HepG2 (cell line): ENCODE measurements around the gene SH2D5. TPM values are rescaled to one million over a fixed set of nuclear protein-coding genes. Genes with fewer than 3 reads are reported as not detected.

Experiments used
- EHMT2 ChIP-seq: fragments of 200-600 bp; sonication (generic); IDR thresholded peaks from 2 replicates; pipeline ENCODE4 v1.7.0; 2017; ENCODE audit warnings: antibody characterized with exemption, low read depth, low read length, borderline replicate concordance
- HCFC1 ChIP-seq: fragments of 150-350 bp; IDR thresholded peaks from 2 replicates; pipeline ENCODE4 v1.6.1; 2014; ENCODE audit warnings: low read depth, low read length
- KAT8 ChIP-seq: IDR thresholded peaks from 2 replicates; pipeline ENCODE4 v1.6.1; 2016; ENCODE audit warnings: missing genetic modification reagents, missing compliant biosample characterization
- KDM3A ChIP-seq: IDR thresholded peaks from 2 replicates; pipeline ENCODE4 v1.6.1; 2018; ENCODE audit warnings: low read depth, missing compliant biosample characterization
- MBD4 ChIP-seq: IDR thresholded peaks from 2 replicates; pipeline ENCODE4 v1.6.1; 2012; ENCODE audit warnings: low read length, inconsistent platforms, borderline replicate concordance
- MTA1 ChIP-seq: sonication (generic); formaldehyde crosslinking; IDR thresholded peaks from 2 replicates; pipeline ENCODE4 v1.4.0; 2020; ENCODE audit warnings: missing genetic modification reagents, mild to moderate bottlenecking, borderline replicate concordance
- MTF1 ChIP-seq: sonication (generic); formaldehyde crosslinking; IDR thresholded peaks from 2 replicates; pipeline ENCODE4 v1.5.0; 2020; ENCODE audit warnings: missing genetic modification reagents
- RCOR2 ChIP-seq: IDR thresholded peaks from 2 replicates; pipeline ENCODE4 v1.6.1; 2016; ENCODE audit warnings: missing biosample characterization, missing genetic modification reagents
- RFX1 ChIP-seq: fragments of 450-650 bp; IDR thresholded peaks from 2 replicates; pipeline ENCODE4 v1.6.1; 2017
- ZNF143 ChIP-seq: sonication (generic); formaldehyde crosslinking; IDR thresholded peaks from 2 replicates; pipeline ENCODE4 v1.4.0; 2020; ENCODE audit warnings: missing genetic modification reagents
- ZNF251 ChIP-seq: sonication (generic); formaldehyde crosslinking; IDR thresholded peaks from 2 replicates; pipeline ENCODE4 v1.9.0; 2021; ENCODE audit warnings: mild to moderate bottlenecking, missing genetic modification reagents
- ZNF350 ChIP-seq: sonication (generic); formaldehyde crosslinking; IDR thresholded peaks from 2 replicates; pipeline ENCODE4 v1.4.0; 2020; ENCODE audit warnings: mild to moderate bottlenecking, low read depth, missing genetic modification reagents, borderline replicate concordance
- ZNF484 ChIP-seq: sonication (generic); formaldehyde crosslinking; IDR thresholded peaks from 2 replicates; pipeline ENCODE4 v1.5.1; 2020; ENCODE audit warnings: mild to moderate bottlenecking, low read depth, missing genetic modification reagents, borderline replicate concordance
- polyA plus RNA-seq, 8 experiments: library from polyadenylated mRNA; depleted of rRNA in 3 of 8; stranded (reverse) in 7 of 8; unstranded in 1 of 8; fragments of >200 nt; fragmentation: Illumina TruSeq in 4 of 8; extraction: Trizol in 4 of 8; gene quantifications; 2 replicates each; pipeline versions ENCODE4 v1.2.1 to v1.2.3, GENCODE V29; 2011 to 2016; ENCODE audit warnings: low read depth in 4 of 8, missing spikeins in 1 of 8, mixed read lengths in 1 of 8; ENCODE audit not compliant: insufficient read depth in 1 of 8
- total RNA-seq, 5 experiments: library from RNA; depleted of rRNA; stranded (reverse); fragments of >200 nt; fragmentation: Illumina TruSeq; extraction: Trizol; gene quantifications; 2 replicates each; pipeline ENCODE4 v1.2.3, GENCODE V29; 2016; ENCODE audit warnings: low read depth in 1 of 5
- TF ChIP-seq, protein P1 (sequence below): sonication (generic); formaldehyde crosslinking; IDR thresholded peaks from 2 replicates; pipeline ENCODE4 v1.5.1; 2020; ENCODE audit warnings: mild to moderate bottlenecking, missing genetic modification reagents, borderline replicate concordance
- TF ChIP-seq, protein P2 (sequence below): sonication (generic); formaldehyde crosslinking; IDR thresholded peaks from 2 replicates; pipeline ENCODE4 v1.8.1; 2023; ENCODE audit warnings: missing genetic modification reagents, mild to moderate bottlenecking, borderline replicate concordance
- TF ChIP-seq, protein P3 (sequence below): sonication (generic); formaldehyde crosslinking; IDR thresholded peaks from 2 replicates; pipeline ENCODE4 v1.5.1; 2020; ENCODE audit warnings: mild to moderate bottlenecking, missing genetic modification reagents, moderate library complexity
- TF ChIP-seq, protein P4 (sequence below): sonication (generic); formaldehyde crosslinking; IDR thresholded peaks from 2 replicates; pipeline ENCODE4 v1.4.0; 2020; ENCODE audit warnings: missing genetic modification reagents
- TF ChIP-seq, protein P5 (sequence below): IDR thresholded peaks from 2 replicates; pipeline ENCODE4 v1.6.1; 2016; ENCODE audit warnings: control low read depth
- TF ChIP-seq, protein P6 (sequence below): IDR thresholded peaks from 2 replicates; pipeline ENCODE4 v1.6.1; 2016; ENCODE audit warnings: missing compliant biosample characterization, missing genetic modification reagents, borderline replicate concordance

Gene SH2D5
- total and polyA plus RNA-seq, 2 of the 13 experiments (the other 11 are each of a cell fraction or from before 2014, with no cell fraction given), result 1.2 to 3.4 TPM

DNA sequence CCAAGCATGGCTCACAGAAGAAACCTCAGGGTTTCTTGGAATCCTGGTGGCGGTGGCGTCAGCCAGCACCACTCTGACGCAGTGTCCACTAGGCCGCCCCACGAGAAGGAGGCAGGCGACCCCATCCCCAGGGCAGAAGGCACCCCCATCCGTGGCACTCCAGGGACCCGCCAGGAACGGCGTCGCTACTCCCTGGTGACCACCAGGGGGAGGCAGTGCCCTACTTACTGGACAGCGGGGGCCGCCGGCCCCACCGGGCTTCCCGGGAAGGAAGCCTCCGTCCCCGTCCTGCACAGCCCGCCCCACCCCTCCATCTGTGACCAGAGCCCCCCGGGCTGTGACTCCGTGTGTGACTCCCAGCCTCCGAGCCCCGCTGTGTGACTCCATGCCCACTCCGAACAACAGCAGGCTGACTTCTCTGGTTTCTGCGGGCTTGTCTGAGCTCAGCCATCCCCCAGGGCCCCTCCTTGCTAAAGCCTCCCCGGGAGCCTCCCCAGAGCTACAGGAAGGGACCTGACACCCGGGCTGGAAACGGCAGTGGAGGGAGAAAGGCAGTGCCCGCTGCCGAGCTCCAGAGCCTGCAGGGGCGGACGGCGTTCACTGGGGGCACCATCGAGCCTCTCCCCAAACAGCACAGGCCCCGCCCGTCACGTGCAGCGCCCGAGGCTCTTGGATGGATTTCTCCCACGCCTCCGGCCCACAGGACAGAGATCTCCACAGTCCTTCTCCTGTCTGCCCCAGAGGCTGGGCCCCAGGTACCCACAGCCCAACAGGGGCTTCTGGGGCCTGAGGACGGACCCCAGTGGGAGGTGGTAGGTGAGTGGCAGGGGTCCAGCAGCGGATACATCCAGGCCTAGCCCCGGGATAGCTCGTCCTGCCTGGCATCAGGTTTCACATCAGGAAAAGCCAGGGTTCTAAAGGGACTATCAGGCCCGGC lies 35.8 kb downstream of the SH2D5 start (continued):
- TF ChIP-seq, protein P1, sequence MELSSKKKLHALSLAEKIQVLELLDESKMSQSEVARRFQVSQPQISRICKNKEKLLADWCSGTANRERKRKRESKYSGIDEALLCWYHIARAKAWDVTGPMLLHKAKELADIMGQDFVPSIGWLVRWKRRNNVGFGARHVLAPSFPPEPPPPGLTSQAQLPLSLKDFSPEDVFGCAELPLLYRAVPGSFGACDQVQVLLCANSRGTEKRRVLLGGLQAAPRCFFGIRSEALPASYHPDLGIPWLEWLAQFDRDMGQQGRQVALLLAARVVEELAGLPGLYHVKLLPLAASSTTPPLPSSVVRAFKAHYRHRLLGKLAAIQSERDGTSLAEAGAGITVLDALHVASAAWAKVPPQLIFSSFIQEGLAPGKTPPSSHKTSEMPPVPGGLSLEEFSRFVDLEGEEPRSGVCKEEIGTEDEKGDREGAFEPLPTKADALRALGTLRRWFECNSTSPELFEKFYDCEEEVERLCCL (CRISPR knock-in tag), result no peak
- peak; percentile 53 for TF ChIP-seq ZNF350
- no peak for TF ChIP-seq ZNF484 (CRISPR knock-in tag)
- no peak for TF ChIP-seq HCFC1
- peak; percentile 25; the same call in 1 of the 2 replicates for TF ChIP-seq MTA1 (CRISPR knock-in tag)
- no peak for TF ChIP-seq ZNF251
- TF ChIP-seq, protein P2, sequence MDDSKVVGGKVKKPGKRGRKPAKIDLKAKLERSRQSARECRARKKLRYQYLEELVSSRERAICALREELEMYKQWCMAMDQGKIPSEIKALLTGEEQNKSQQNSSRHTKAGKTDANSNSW, result no peak
- TF ChIP-seq, protein P3, sequence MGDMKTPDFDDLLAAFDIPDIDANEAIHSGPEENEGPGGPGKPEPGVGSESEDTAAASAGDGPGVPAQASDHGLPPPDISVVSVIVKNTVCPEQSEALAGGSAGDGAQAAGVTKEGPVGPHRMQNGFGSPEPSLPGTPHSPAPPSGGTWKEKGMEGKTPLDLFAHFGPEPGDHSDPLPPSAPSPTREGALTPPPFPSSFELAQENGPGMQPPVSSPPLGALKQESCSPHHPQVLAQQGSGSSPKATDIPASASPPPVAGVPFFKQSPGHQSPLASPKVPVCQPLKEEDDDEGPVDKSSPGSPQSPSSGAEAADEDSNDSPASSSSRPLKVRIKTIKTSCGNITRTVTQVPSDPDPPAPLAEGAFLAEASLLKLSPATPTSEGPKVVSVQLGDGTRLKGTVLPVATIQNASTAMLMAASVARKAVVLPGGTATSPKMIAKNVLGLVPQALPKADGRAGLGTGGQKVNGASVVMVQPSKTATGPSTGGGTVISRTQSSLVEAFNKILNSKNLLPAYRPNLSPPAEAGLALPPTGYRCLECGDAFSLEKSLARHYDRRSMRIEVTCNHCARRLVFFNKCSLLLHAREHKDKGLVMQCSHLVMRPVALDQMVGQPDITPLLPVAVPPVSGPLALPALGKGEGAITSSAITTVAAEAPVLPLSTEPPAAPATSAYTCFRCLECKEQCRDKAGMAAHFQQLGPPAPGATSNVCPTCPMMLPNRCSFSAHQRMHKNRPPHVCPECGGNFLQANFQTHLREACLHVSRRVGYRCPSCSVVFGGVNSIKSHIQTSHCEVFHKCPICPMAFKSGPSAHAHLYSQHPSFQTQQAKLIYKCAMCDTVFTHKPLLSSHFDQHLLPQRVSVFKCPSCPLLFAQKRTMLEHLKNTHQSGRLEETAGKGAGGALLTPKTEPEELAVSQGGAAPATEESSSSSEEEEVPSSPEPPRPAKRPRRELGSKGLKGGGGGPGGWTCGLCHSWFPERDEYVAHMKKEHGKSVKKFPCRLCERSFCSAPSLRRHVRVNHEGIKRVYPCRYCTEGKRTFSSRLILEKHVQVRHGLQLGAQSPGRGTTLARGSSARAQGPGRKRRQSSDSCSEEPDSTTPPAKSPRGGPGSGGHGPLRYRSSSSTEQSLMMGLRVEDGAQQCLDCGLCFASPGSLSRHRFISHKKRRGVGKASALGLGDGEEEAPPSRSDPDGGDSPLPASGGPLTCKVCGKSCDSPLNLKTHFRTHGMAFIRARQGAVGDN (CRISPR knock-in tag), result peak; percentile 91
- no peak for TF ChIP-seq EHMT2
- TF ChIP-seq, protein P4, sequence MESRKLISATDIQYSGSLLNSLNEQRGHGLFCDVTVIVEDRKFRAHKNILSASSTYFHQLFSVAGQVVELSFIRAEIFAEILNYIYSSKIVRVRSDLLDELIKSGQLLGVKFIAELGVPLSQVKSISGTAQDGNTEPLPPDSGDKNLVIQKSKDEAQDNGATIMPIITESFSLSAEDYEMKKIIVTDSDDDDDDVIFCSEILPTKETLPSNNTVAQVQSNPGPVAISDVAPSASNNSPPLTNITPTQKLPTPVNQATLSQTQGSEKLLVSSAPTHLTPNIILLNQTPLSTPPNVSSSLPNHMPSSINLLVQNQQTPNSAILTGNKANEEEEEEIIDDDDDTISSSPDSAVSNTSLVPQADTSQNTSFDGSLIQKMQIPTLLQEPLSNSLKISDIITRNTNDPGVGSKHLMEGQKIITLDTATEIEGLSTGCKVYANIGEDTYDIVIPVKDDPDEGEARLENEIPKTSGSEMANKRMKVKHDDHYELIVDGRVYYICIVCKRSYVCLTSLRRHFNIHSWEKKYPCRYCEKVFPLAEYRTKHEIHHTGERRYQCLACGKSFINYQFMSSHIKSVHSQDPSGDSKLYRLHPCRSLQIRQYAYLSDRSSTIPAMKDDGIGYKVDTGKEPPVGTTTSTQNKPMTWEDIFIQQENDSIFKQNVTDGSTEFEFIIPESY (CRISPR knock-in tag), result 0 out of 2 replicates have a peak, but pooled peaks have one; percentile 25
- TF ChIP-seq, protein P5, sequence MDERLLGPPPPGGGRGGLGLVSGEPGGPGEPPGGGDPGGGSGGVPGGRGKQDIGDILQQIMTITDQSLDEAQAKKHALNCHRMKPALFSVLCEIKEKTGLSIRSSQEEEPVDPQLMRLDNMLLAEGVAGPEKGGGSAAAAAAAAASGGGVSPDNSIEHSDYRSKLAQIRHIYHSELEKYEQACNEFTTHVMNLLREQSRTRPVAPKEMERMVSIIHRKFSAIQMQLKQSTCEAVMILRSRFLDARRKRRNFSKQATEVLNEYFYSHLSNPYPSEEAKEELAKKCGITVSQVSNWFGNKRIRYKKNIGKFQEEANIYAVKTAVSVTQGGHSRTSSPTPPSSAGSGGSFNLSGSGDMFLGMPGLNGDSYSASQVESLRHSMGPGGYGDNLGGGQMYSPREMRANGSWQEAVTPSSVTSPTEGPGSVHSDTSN, result no peak
- 0 out of 2 replicates have a peak, but pooled peaks have one; percentile 21 for TF ChIP-seq KDM3A (CRISPR knock-in tag)
- TF ChIP-seq KAT8 (CRISPR knock-in tag), result no peak
- TF ChIP-seq RFX1, result no peak
- 0 out of 2 replicates have a peak, but pooled peaks have one; percentile 41 for TF ChIP-seq RCOR2 (CRISPR knock-in tag)
- no peak for TF ChIP-seq MBD4
- TF ChIP-seq ZNF143, result no peak
- TF ChIP-seq MTF1 (CRISPR knock-in tag), result no peak
- TF ChIP-seq, protein P6, sequence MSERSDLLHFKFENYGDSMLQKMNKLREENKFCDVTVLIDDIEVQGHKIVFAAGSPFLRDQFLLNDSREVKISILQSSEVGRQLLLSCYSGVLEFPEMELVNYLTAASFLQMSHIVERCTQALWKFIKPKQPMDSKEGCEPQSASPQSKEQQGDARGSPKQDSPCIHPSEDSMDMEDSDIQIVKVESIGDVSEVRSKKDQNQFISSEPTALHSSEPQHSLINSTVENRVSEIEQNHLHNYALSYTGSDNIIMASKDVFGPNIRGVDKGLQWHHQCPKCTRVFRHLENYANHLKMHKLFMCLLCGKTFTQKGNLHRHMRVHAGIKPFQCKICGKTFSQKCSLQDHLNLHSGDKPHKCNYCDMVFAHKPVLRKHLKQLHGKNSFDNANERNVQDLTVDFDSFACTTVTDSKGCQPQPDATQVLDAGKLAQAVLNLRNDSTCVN (CRISPR knock-in tag), result no peak
